GM19193 (cell line): ENCODE results near the gene RPRD1B.

ENCODE experiments used
- POLR2A ChIP-seq: IDR thresholded peaks from 4 replicates; pipeline ENCODE4 v1.6.1; 2011; ENCODE audit not compliant: insufficient read depth, insufficient read length; ENCODE audit errors: extremely low read depth

Gene RPRD1B

GRCh38 chr20:38079353-38079752 is 45.8 kb downstream of the RPRD1B start:
- no peak for TF ChIP-seq POLR2A

GRCh38 chr20:38081575-38081974 is 48.0 kb downstream of the RPRD1B start:
- TF ChIP-seq POLR2A, result no peak

- no peak for TF ChIP-seq POLR2A
Observed at GRCh38 chr20:38082894-38083293, 49.3 kb downstream of the RPRD1B start.

- no peak for TF ChIP-seq POLR2A
Observed at GRCh38 chr20:38083338-38084048, 49.9 kb downstream of the RPRD1B start.

GRCh38 chr20:38084425-38084951 is 50.9 kb downstream of the RPRD1B start:
- TF ChIP-seq POLR2A, result no peak

GRCh38 chr20:38085026-38085425 is 51.5 kb downstream of the RPRD1B start:
- TF ChIP-seq POLR2A, result no peak

GRCh38 chr20:38089500-38089899 is 56.0 kb downstream of the RPRD1B start:
- TF ChIP-seq POLR2A, result no peak

GRCh38 chr20:38090061-38090460 is 56.5 kb downstream of the RPRD1B start:
- TF ChIP-seq POLR2A, result no peak

- TF ChIP-seq POLR2A, result peak; percentile 22
Observed at GRCh38 chr20:38091441-38092216, 58.1 kb downstream of the RPRD1B start.

- TF ChIP-seq POLR2A, result no peak
Observed at GRCh38 chr20:38092260-38092857, 58.8 kb downstream of the RPRD1B start.

GRCh38 chr20:38092915-38093314 is 59.4 kb downstream of the RPRD1B start:
- no peak for TF ChIP-seq POLR2A

- no peak for TF ChIP-seq POLR2A
Observed at GRCh38 chr20:38093641-38094077, 60.1 kb downstream of the RPRD1B start.

GRCh38 chr20:38094373-38094891 is 60.9 kb downstream of the RPRD1B start:
- TF ChIP-seq POLR2A, result no peak

- peak; percentile 16 for TF ChIP-seq POLR2A
Observed at GRCh38 chr20:38095017-38095686, 61.6 kb downstream of the RPRD1B start.

- no peak for TF ChIP-seq POLR2A
Observed at GRCh38 chr20:38098952-38099351, 65.4 kb downstream of the RPRD1B start.
